ENCODE results near the gene EIF4G3.

- TF ChIP-seq CTCF (IDR thresholded peaks at IDR 0.05): no peak
- no peak for TF ChIP-seq POLR2A (IDR thresholded peaks at IDR 0.05)
- no peak for TF ChIP-seq POLR2AphosphoS5 (IDR thresholded peaks at IDR 0.05)
These were observed 37.1 kb downstream of the EIF4G3 start for GRCh38 chr1:21139601-21140000.

Measured in transverse colon (tissue), 4 donors.